DOHH2 (cell line): ENCODE results near the gene SPRING1.
"Not testable (repeated sequence)": the region's sequence is repeated elsewhere in the genome, so short reads cannot be mapped to it uniquely, and the experiment has no call there.

Experiments used
- H3F3A ChIP-seq: fragments of 200-600 bp; sonication (generic), shearing (Covaris generic); 2 replicates; pipeline ENCODE4 v1.6.0; 2016; ENCODE audit warnings: antibody characterized with exemption, mild to moderate bottlenecking; ENCODE audit not compliant: control insufficient read depth, insufficient read depth
- H3K27ac ChIP-seq: fragments of 200-600 bp; sonication (generic); 2 replicates; pipeline ENCODE4 v1.5.1; 2014; ENCODE audit warnings: low read depth, mild to moderate bottlenecking, low read length, moderate library complexity
- H3K27me3 ChIP-seq: fragments of 200-600 bp; sonication (generic); 2 replicates; pipeline ENCODE4 v1.6.1; 2014; ENCODE audit warnings: mild to moderate bottlenecking, low read length, mixed read lengths; ENCODE audit not compliant: control insufficient read depth
- H3K36me3 ChIP-seq: fragments of 200-600 bp; sonication (generic); 2 replicates; pipeline ENCODE4 v1.6.1; 2014; ENCODE audit warnings: mild to moderate bottlenecking, low read length, moderate library complexity, mixed read lengths; ENCODE audit not compliant: control insufficient read depth
- H3K4me1 ChIP-seq: fragments of 200-600 bp; sonication (generic); 2 replicates; pipeline ENCODE4 v1.6.1; 2014; ENCODE audit warnings: mild to moderate bottlenecking, low read length, mixed read lengths; ENCODE audit not compliant: control insufficient read depth
- H3K4me2 ChIP-seq: fragments of 200-600 bp; sonication (generic); 2 replicates; pipeline ENCODE4 v1.6.0; 2014; ENCODE audit warnings: mild to moderate bottlenecking, low read length, moderate library complexity
- H3K4me3 ChIP-seq: fragments of 200-600 bp; sonication (generic); 2 replicates; pipeline ENCODE4 v1.5.1; 2014; ENCODE audit warnings: mild to moderate bottlenecking, low read length, mixed read lengths
- H3K79me2 ChIP-seq: fragments of 200-600 bp; sonication (generic); 2 replicates; pipeline ENCODE4 v1.6.1; 2014; ENCODE audit warnings: mild to moderate bottlenecking, low read length, mixed read lengths; ENCODE audit not compliant: control insufficient read depth
- H3K9me2 ChIP-seq: fragments of 200-600 bp; sonication (generic); replicated peaks from 2 replicates; pipeline ENCODE4 v1.6.1; 2014; ENCODE audit warnings: mild to moderate bottlenecking, low read length, mixed read lengths; ENCODE audit not compliant: control insufficient read depth
- H3K9me3 ChIP-seq: fragments of 200-600 bp; sonication (generic); 2 replicates; pipeline ENCODE4 v1.6.1; 2014; ENCODE audit warnings: antibody characterized with exemption, low read length, mixed read lengths; ENCODE audit not compliant: control insufficient read depth, insufficient read depth
- H4K20me1 ChIP-seq: fragments of 200-600 bp; sonication (generic); 2 replicates; pipeline ENCODE4 v1.6.0; 2014; ENCODE audit warnings: low read depth, mild to moderate bottlenecking, antibody characterized with exemption, low read length, moderate library complexity; ENCODE audit not compliant: control insufficient read depth, insufficient read depth
- EZH2phosphoT487 ChIP-seq: fragments of 200-600 bp; sonication (generic); IDR thresholded peaks from 2 replicates; pipeline ENCODE4 v1.6.1; 2017; ENCODE audit warnings: borderline replicate concordance, mild to moderate bottlenecking, antibody characterized with exemption, low read length, moderate library complexity, mixed read lengths
- TF ChIP-seq, protein P1 (sequence below): fragments of 200-600 bp; sonication (generic); IDR thresholded peaks from one replicate; pipeline ENCODE4 v1.5.1; 2014; ENCODE audit warnings: antibody characterized with exemption, mild to moderate bottlenecking, low read depth, low read length; ENCODE audit not compliant: poor library complexity, severe bottlenecking

The SPRING1 gene

DNA sequence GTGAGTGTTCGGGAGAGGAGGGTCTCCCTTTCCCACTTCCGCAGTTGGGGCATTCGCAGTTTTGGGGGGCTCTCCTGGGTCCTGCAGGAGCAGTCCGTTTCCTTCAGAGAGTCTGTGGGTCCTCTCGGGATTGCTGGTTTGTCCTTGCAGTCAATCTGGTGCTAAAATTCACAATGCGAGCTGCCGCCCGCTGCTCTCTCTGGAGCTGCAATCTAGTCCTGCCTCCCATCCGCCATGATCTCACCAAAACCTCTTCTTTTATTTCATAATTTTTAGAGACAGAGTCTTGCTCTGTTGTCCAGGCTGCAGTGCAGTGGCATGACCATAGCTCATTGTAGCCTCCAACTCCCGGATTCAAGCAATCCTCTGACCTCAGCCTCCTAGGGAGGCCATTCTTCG, 22.8 kb upstream of the SPRING1 start:
- Histone ChIP-seq H4K20me1 (no peaks in the 10 kb centered on the region), H3F3A (no peaks in the 10 kb centered on the region), H3K9me2 (no peaks in the 10 kb centered on the region), H3K27me3 (no peaks in the 10 kb centered on the region), H3K36me3 (peaks cover 26% of the 10 kb centered on the region), H3K9me3 (no peaks in the 10 kb centered on the region), H3K4me3 (no peak overlapping the region), H3K4me2 (no peak overlapping the region), H3K4me1 (no peaks in the 10 kb centered on the region), H3K79me2 (no peaks in the 10 kb centered on the region), H3K27ac (no peak overlapping the region)
- no peak for TF ChIP-seq EZH2phosphoT487
- TF ChIP-seq, protein P1, sequence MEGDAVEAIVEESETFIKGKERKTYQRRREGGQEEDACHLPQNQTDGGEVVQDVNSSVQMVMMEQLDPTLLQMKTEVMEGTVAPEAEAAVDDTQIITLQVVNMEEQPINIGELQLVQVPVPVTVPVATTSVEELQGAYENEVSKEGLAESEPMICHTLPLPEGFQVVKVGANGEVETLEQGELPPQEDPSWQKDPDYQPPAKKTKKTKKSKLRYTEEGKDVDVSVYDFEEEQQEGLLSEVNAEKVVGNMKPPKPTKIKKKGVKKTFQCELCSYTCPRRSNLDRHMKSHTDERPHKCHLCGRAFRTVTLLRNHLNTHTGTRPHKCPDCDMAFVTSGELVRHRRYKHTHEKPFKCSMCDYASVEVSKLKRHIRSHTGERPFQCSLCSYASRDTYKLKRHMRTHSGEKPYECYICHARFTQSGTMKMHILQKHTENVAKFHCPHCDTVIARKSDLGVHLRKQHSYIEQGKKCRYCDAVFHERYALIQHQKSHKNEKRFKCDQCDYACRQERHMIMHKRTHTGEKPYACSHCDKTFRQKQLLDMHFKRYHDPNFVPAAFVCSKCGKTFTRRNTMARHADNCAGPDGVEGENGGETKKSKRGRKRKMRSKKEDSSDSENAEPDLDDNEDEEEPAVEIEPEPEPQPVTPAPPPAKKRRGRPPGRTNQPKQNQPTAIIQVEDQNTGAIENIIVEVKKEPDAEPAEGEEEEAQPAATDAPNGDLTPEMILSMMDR: no peak

DNA sequence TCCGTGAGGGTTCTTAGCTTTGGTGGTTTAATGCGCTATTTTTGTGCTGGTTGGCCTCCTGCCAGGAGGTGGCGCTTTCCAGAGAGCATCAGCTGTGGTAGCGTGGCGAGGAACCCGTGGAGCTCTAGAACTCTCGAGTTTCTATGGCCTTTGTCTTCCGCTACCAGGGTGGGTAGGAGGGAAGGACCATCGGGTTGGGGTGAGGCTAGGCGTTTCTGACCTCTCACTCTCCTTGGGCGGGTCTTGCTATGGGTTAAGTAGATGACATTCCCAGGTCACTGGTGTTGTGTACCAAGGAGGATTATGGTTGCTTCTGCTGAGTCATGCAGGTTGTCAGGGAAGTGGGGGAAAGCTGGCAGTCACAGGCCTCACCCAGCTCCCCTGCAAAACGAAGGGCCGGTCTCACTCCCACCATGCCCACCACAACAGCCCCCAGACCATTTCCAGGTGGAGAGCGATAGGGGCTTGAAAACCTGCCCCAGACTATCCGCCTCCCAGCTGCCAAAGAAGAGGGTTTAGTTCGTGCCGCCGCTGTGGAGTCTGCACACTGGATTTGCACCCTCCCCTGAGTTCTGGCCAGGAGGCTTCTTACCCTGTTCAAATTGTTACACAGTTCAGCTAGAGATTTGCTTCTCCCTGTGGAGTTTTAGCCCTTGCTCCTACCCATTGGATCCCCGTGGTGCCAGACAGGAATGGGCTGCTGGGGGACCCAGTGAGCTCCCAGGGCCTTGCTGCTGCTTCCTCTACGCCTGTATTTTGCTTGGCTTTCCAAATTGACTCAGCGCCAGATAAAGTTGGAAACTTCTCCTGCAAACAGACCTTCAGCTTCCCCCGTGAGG, 22.1 kb upstream of the SPRING1 start:
- Histone ChIP-seq H3K4me1 (no peaks in the 10 kb centered on the region), H3K27me3 (no peaks in the 10 kb centered on the region), H3K79me2 (no peaks in the 10 kb centered on the region), H4K20me1 (no peaks in the 10 kb centered on the region), H3K36me3 (peaks cover 26% of the 10 kb centered on the region), H3K9me2 (no peaks in the 10 kb centered on the region), H3K9me3 (no peaks in the 10 kb centered on the region), H3K4me3 (no peak overlapping the region), H3F3A (no peaks in the 10 kb centered on the region), H3K4me2 (no peak overlapping the region), H3K27ac (no peak overlapping the region)
- TF ChIP-seq EZH2phosphoT487: no peak
- TF ChIP-seq, protein P1: peak; percentile 36

DNA sequence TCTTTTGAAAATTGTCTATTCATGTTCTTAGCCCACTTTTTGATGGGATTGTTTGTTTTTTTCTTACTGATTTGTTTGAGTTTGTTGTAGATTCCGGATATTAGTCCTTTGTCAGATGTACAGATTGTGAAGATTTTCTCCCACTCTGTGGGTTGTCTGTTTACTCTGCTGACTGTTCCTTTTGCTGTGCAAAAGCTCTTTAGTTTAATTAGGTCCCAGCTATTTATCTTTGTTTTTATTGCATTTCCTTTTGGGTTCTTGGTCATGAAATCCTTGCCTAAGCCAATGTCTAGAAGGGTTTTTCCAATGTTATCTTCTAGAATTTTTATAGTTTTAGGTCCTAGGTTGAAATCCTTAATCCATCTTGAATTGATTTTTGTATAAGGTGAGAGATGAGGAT, 16.9 kb upstream of the SPRING1 start:
- not testable (repeated sequence) for H3K27ac ChIP-seq, H3K27me3 ChIP-seq, H4K20me1 ChIP-seq, H3K79me2 ChIP-seq, H3K9me3 ChIP-seq, H3K9me2 ChIP-seq, H3K4me2 ChIP-seq, H3F3A ChIP-seq, H3K4me3 ChIP-seq, H3K4me1 ChIP-seq
- H3K36me3 ChIP-seq: peaks cover 18% of the 10 kb centered on the region

DNA sequence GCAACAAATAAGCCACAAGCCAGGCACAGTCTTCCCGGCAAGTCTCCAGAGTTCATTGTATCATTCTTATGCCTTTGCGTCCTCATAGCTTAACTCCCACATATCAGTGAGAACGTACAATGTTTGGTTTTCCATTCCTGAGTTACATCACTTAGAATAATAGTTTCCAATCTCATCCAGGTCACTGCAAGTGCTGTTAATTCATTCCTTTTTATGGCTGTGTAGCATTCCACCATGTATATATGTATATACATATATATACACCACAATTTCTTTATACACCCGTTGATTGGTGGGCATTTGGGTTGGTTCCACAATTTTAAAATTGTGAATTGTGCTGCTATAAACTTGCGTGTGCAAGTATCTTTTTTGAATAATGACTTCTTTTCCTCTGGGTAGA, 16.2 kb upstream of the SPRING1 start:
- not testable (repeated sequence) for H3K9me3 ChIP-seq, H3K27me3 ChIP-seq, H3K9me2 ChIP-seq, H3K4me1 ChIP-seq, H3F3A ChIP-seq, H4K20me1 ChIP-seq, H3K4me2 ChIP-seq, H3K27ac ChIP-seq, H3K79me2 ChIP-seq, H3K4me3 ChIP-seq
- peaks cover 13% of the 10 kb centered on the region for H3K36me3 ChIP-seq
